OCI-M2 (cell line): Measurements from ENCODE around the gene WDR86.

Experiments
- DNase-seq: peaks from one replicate; lab custom pipeline; 2025; ENCODE audit not compliant: unreplicated experiment; lab: John Stamatoyannopoulos, UW

WDR86 gene

GRCh38 chr7:151440799-151441445 lies 31.1 kb upstream of the WDR86 start:
- no peak for DNase-seq

GRCh38 chr7:151439855-151440798 lies 30.3 kb upstream of the WDR86 start, which contains the start of gene CRYGN:
Gene CRYGN, minus strand, starts transcription at chr7:151440141. Its CDS starts 224 bp downstream, at chr7:151439917.
- DNase-seq = no peak

GRCh38 chr7:151438864-151439601 lies 29.2 kb upstream of the WDR86 start:
- DNase-seq = no peak

GRCh38 chr7:151437866-151438516 lies 28.2 kb upstream of the WDR86 start:
- DNase-seq = no peak

GRCh38 chr7:151437159-151437553 lies 27.3 kb upstream of the WDR86 start:
- no peak for DNase-seq

- DNase-seq = no peak
Measured at GRCh38 chr7:151436446-151437158, 26.8 kb upstream of the WDR86 start.

GRCh38 chr7:151435971-151436370 lies 26.1 kb upstream of the WDR86 start:
- no peak for DNase-seq

- no peak for DNase-seq
Measured at GRCh38 chr7:151435103-151435916, 25.5 kb upstream of the WDR86 start.

- no peak for DNase-seq
Measured at GRCh38 chr7:151434549-151434948, 24.7 kb upstream of the WDR86 start.

GRCh38 chr7:151433721-151434400 lies 24.0 kb upstream of the WDR86 start:
- DNase-seq = no peak

- no peak for DNase-seq
Measured at GRCh38 chr7:151432658-151433521, 23.1 kb upstream of the WDR86 start.

- DNase-seq = no peak
Measured at GRCh38 chr7:151431768-151432311, 22.0 kb upstream of the WDR86 start.

GRCh38 chr7:151431281-151431767 lies 21.5 kb upstream of the WDR86 start:
- no peak for DNase-seq

GRCh38 chr7:151430391-151431205 lies 20.8 kb upstream of the WDR86 start:
- DNase-seq = no peak

GRCh38 chr7:151429560-151430331 lies 19.9 kb upstream of the WDR86 start:
- no peak for DNase-seq

GRCh38 chr7:151429237-151429559 lies 19.4 kb upstream of the WDR86 start:
- DNase-seq = no peak
